ENCODE results near the gene RIT1.

RIT1 gene

GRCh38 chr1:155856257-155856974 is 54.7 kb downstream of the RIT1 start:
- Histone ChIP-seq H3K4me1 (peaks cover 5% of the 10 kb centered on the region), H3K4me3 (ENCODE audit: low read depth, low read length) (peak overlapping the region; percentile 100), H3K27me3 (ENCODE audit: control insufficient read depth, insufficient read depth, low read length) (no peaks in the 10 kb centered on the region), H3K27ac (peak overlapping the region; percentile 75), H3K9me3 (ENCODE audit: control insufficient read depth, low read length) (no peaks in the 10 kb centered on the region), H2AFZ (peak overlapping the region; percentile 71), H3K4me2 (ENCODE audit: low read length) (peak overlapping the region; percentile 94), H3K79me2 (peaks cover 8% of the 10 kb centered on the region), H3K36me3 (ENCODE audit: control insufficient read depth, insufficient read depth, low read length) (no peaks in the 10 kb centered on the region), H3K9ac (peak overlapping the region; percentile 82)
- no peak for TF ChIP-seq CTCF (IDR thresholded peaks at IDR 0.05)

GRCh38 chr1:155850345-155850744 is 60.8 kb downstream of the RIT1 start:
- Histone ChIP-seq H3K4me2 (ENCODE audit: low read length) (no peak overlapping the region), H3K9ac (no peak overlapping the region), H3K27ac (no peak overlapping the region), H3K79me2 (peaks cover 12% of the 10 kb centered on the region), H3K4me1 (no peaks in the 10 kb centered on the region), H3K27me3 (ENCODE audit: control insufficient read depth, insufficient read depth, low read length) (no peaks in the 10 kb centered on the region), H3K9me3 (ENCODE audit: control insufficient read depth, low read length) (no peaks in the 10 kb centered on the region), H3K36me3 (ENCODE audit: control insufficient read depth, insufficient read depth, low read length) (no peaks in the 10 kb centered on the region), H3K4me3 (ENCODE audit: low read depth, low read length) (no peak overlapping the region), H2AFZ (no peak overlapping the region)
- TF ChIP-seq CTCF (IDR thresholded peaks at IDR 0.05): no peak

GRCh38 chr1:155847823-155848529 is 63.2 kb downstream of the RIT1 start:
- H3K4me1 ChIP-seq: no peaks in the 10 kb centered on the region
- TF ChIP-seq CTCF (IDR thresholded peaks at IDR 0.05): no peak

More at GRCh38 chr1:155847823-155848529, 63.2 kb downstream of the RIT1 start:
- Histone ChIP-seq H3K27me3 (ENCODE audit: control insufficient read depth, insufficient read depth, low read length) (no peaks in the 10 kb centered on the region), H2AFZ (no peak overlapping the region), H3K9me3 (ENCODE audit: control insufficient read depth, low read length) (no peaks in the 10 kb centered on the region), H3K4me3 (ENCODE audit: low read depth, low read length) (no peak overlapping the region), H3K4me2 (ENCODE audit: low read length) (no peak overlapping the region), H3K9ac (no peak overlapping the region), H3K27ac (no peak overlapping the region), H3K79me2 (peaks cover 23% of the 10 kb centered on the region), H3K36me3 (ENCODE audit: control insufficient read depth, insufficient read depth, low read length) (no peaks in the 10 kb centered on the region)
